Measurements from ENCODE around the gene SHISA5.

- TF ChIP-seq ZFX (IDR thresholded peaks at IDR 0.05) (no peak), CTCF (conservative IDR thresholded peaks at IDR 0.05) (no peak)
Measured at GRCh38 chr3:48459773-48460516, 44.0 kb downstream of the SHISA5 start.
